ENCODE results near the gene KTI12. TPM values are rescaled to one million over a fixed set of nuclear protein-coding genes. Genes with fewer than 3 reads are reported as not detected.

The KTI12 gene
- total RNA-seq, 1 donor from 2014 or later: 13.0 TPM

GRCh38 chr1:51997974-51998382 is 35.6 kb downstream of the KTI12 start:
- Histone ChIP-seq H3K4me3 (ENCODE audit: low read depth, low read length) (no peak overlapping the region), H3K27me3 (ENCODE audit: control insufficient read depth, insufficient read depth, low read length) (no peaks in the 10 kb centered on the region), H3K36me3 (ENCODE audit: control insufficient read depth, insufficient read depth, low read length) (no peaks in the 10 kb centered on the region)
- TF ChIP-seq CTCF (IDR thresholded peaks at IDR 0.05; ENCODE audit: insufficient read depth, low read length, poor library complexity, severe bottlenecking): no peak
- no peak for DNase-seq (ENCODE audit: low read depth)

GRCh38 chr1:51990478-51990965 is 43.1 kb downstream of the KTI12 start, which contains the start of gene RAB3B:
RAB3B (minus strand) TSS chr1:51990700; CDS start chr1:51977117, 13,583 bp downstream.
- peak within 1 kb of the TSS; percentile 76 for H3K4me3 ChIP-seq (ENCODE audit: low read depth, low read length)
- peak; percentile 43 for DNase-seq (ENCODE audit: low read depth)
- TF ChIP-seq CTCF (IDR thresholded peaks at IDR 0.05; ENCODE audit: insufficient read depth, low read length, poor library complexity, severe bottlenecking): no peak
- H3K27me3 ChIP-seq (ENCODE audit: control insufficient read depth, insufficient read depth, low read length): no peaks in the 10 kb centered on the region
- H3K36me3 ChIP-seq (ENCODE audit: control insufficient read depth, insufficient read depth, low read length): no peaks in the 10 kb centered on the region

- DNase-seq (ENCODE audit: low read depth): no peak
- H3K36me3 ChIP-seq (ENCODE audit: control insufficient read depth, insufficient read depth, low read length): no peaks in the 10 kb centered on the region
- no peaks in the 10 kb centered on the region for H3K27me3 ChIP-seq (ENCODE audit: control insufficient read depth, insufficient read depth, low read length)
- no peak for TF ChIP-seq CTCF (IDR thresholded peaks at IDR 0.05; ENCODE audit: insufficient read depth, low read length, poor library complexity, severe bottlenecking)
- peak overlapping the region; percentile 76 for H3K4me3 ChIP-seq (ENCODE audit: low read depth, low read length)
Observed at GRCh38 chr1:51989582-51990477, 43.8 kb downstream of the KTI12 start.

- TF ChIP-seq CTCF (IDR thresholded peaks at IDR 0.05; ENCODE audit: insufficient read depth, low read length, poor library complexity, severe bottlenecking): no peak
- H3K4me3 ChIP-seq (ENCODE audit: low read depth, low read length): no peak overlapping the region
- DNase-seq (ENCODE audit: low read depth): no peak
- H3K27me3 ChIP-seq (ENCODE audit: control insufficient read depth, insufficient read depth, low read length): no peaks in the 10 kb centered on the region
- no peaks in the 10 kb centered on the region for H3K36me3 ChIP-seq (ENCODE audit: control insufficient read depth, insufficient read depth, low read length)
Observed at GRCh38 chr1:51988254-51988653, 45.4 kb downstream of the KTI12 start.

GRCh38 chr1:51986718-51987117 is 46.9 kb downstream of the KTI12 start:
- no peaks in the 10 kb centered on the region for H3K27me3 ChIP-seq (ENCODE audit: control insufficient read depth, insufficient read depth, low read length)
- no peak for TF ChIP-seq CTCF (IDR thresholded peaks at IDR 0.05; ENCODE audit: insufficient read depth, low read length, poor library complexity, severe bottlenecking)
- no peak overlapping the region for H3K4me3 ChIP-seq (ENCODE audit: low read depth, low read length)
- H3K36me3 ChIP-seq (ENCODE audit: control insufficient read depth, insufficient read depth, low read length): no peaks in the 10 kb centered on the region
- DNase-seq (ENCODE audit: low read depth): no peak

Data from kidney epithelial cell (primary cell).